ENCODE results near the gene KCNK1. TPM values are rescaled to one million over a fixed set of nuclear protein-coding genes. Genes with fewer than 3 reads are reported as not detected.

The KCNK1 gene
- total RNA-seq, 1 donor from 2014 or later = 9.7 TPM

DNA sequence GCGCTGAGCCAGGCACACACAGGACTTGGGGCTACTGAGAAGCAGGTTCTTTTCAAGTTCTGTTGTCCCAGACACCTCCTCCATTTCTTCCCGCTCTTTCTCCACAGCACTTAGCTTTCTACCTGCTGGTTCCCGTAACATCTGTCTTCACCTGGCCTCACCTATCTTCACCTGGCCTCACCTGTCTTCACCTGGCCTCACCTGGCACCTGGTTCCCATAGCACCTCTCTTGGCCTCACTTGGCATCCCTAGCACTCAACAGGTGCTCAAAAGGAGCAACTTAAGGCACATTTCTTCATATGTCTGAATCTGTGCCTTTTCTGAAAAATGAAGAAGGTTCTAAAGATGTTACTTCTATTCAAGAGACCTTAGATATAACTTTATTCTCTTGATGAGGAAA, 10.4 kb downstream of the KCNK1 start:
- Histone ChIP-seq H3K4me1 (no peaks in the 10 kb centered on the region), H3K36me3 (no peaks in the 10 kb centered on the region), H3K9me3 (no peaks in the 10 kb centered on the region), H3K27me3 (ENCODE audit: low read depth) (no peaks in the 10 kb centered on the region), H3K4me3 (no peak overlapping the region), H3K27ac (no peak overlapping the region)
- ATAC-seq = no peak
- TF ChIP-seq, protein P1, sequence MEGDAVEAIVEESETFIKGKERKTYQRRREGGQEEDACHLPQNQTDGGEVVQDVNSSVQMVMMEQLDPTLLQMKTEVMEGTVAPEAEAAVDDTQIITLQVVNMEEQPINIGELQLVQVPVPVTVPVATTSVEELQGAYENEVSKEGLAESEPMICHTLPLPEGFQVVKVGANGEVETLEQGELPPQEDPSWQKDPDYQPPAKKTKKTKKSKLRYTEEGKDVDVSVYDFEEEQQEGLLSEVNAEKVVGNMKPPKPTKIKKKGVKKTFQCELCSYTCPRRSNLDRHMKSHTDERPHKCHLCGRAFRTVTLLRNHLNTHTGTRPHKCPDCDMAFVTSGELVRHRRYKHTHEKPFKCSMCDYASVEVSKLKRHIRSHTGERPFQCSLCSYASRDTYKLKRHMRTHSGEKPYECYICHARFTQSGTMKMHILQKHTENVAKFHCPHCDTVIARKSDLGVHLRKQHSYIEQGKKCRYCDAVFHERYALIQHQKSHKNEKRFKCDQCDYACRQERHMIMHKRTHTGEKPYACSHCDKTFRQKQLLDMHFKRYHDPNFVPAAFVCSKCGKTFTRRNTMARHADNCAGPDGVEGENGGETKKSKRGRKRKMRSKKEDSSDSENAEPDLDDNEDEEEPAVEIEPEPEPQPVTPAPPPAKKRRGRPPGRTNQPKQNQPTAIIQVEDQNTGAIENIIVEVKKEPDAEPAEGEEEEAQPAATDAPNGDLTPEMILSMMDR (IDR thresholded peaks at IDR 0.05) = no peak
- DNase-seq = no peak
- intact Hi-C loops (cut with DNase I) = no loop called here

DNA sequence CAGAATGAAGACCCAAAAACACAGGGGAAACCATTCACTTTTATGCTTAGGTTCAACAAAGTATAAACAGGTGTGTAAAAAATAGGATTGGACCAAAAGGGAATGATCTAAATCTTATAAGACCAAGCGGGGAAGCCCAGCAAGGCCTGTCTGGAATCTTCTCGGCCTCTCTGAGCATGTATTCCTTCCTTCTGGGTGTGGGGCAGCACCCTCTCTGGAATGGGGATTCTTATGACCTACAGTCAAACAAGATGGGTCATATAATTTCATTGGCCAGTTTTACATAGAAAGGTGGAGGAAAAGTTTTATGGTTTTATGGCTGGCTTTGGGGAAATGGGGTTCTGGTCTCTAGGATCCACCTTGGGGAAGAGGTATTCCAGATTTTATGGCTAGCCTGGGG, 11.2 kb downstream of the KCNK1 start:
- Histone ChIP-seq H3K27ac (no peak overlapping the region), H3K4me1 (no peaks in the 10 kb centered on the region), H3K27me3 (ENCODE audit: low read depth) (no peaks in the 10 kb centered on the region), H3K36me3 (no peaks in the 10 kb centered on the region), H3K9me3 (no peaks in the 10 kb centered on the region), H3K4me3 (no peak overlapping the region)
- intact Hi-C loops (cut with DNase I) = no loop called here
- ATAC-seq (no peak), DNase-seq (no peak)
- TF ChIP-seq, protein P1 (IDR thresholded peaks at IDR 0.05) = no peak

DNA sequence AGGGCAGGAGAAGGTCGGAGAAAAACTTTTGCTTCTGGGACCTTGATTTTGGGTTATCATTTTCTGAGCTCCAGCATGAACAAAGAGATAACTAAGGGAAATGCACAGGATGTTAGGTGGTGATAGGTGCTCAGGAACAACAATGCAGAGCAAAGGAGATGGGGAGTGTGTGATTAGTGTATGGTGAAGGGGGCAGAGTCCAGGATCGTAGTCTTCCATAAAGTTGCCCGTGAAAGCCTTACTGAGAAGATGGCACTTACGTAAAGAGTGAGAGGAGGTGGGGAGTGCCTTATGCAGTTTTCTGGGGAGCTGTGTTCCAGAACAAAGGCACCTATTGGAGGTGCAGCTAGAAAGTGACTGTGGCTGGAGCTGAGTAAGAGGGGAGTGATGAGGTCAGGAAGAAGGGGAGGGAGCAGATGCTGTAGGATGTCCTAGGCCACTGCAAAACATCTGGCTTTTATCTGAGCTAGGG, 11.6 kb downstream of the KCNK1 start:
- no peaks in the 10 kb centered on the region for H3K27me3 ChIP-seq (ENCODE audit: low read depth)
- no peaks in the 10 kb centered on the region for H3K9me3 ChIP-seq
- no peak for ATAC-seq
- H3K27ac ChIP-seq = no peak overlapping the region
- DNase-seq = no peak
- no peak overlapping the region for H3K4me3 ChIP-seq
- TF ChIP-seq, protein P1 (IDR thresholded peaks at IDR 0.05) = no peak
- no peaks in the 10 kb centered on the region for H3K4me1 ChIP-seq
- no peaks in the 10 kb centered on the region for H3K36me3 ChIP-seq
- intact Hi-C loops (cut with DNase I) = no loop called here

DNA sequence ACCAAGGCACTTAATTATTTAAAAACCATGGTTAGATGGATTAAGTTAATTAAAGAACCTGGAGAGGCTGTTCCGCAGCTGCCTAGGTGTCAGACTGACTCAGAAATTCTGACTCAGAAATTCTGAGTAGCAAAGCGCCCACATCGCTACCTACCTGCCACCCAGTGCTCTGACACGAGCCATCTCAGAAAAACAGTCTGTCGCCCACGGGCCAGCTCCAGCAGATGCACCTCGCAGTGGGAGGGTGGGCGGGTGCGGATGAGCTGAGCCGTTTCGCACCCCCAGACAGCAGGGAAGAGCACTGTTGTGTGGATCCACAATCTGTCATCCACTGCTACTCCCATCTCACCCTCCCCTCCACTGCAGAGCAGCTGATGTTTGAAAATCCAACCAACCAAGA, 13.5 kb downstream of the KCNK1 start:
- H3K9me3 ChIP-seq = no peaks in the 10 kb centered on the region
- no peak overlapping the region for H3K27ac ChIP-seq
- ATAC-seq = no peak
- H3K36me3 ChIP-seq = no peaks in the 10 kb centered on the region
- no peaks in the 10 kb centered on the region for H3K27me3 ChIP-seq (ENCODE audit: low read depth)
- TF ChIP-seq, protein P1 (IDR thresholded peaks at IDR 0.05) = no peak
- no peak overlapping the region for H3K4me3 ChIP-seq
- intact Hi-C loops (cut with DNase I) = no loop called here
- H3K4me1 ChIP-seq = no peaks in the 10 kb centered on the region
- DNase-seq = no peak

DNA sequence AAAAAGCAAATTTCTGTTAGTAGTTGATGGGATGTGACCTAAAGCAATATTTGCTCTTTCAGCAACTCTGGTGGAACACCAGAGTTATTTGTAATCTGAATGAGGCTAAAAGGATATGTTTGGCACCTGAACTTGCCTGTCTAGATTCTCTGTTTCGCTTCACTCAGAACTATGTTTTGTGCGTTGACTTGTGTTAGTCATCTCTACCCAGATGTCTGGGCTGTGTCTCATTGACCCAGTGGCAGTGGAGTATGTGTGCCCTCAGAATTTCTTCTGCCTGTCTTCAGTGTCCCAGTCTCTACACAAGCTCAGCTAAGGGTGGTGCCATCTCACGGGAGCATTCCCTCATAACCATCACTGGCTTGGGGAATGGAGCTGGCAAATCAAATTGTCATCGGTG, 13.9 kb downstream of the KCNK1 start:
- no peaks in the 10 kb centered on the region for H3K27me3 ChIP-seq (ENCODE audit: low read depth)
- TF ChIP-seq, protein P1 (IDR thresholded peaks at IDR 0.05) = no peak
- H3K27ac ChIP-seq = no peak overlapping the region
- no peaks in the 10 kb centered on the region for H3K36me3 ChIP-seq
- H3K4me1 ChIP-seq = no peaks in the 10 kb centered on the region
- no peaks in the 10 kb centered on the region for H3K9me3 ChIP-seq
- DNase-seq (no peak), ATAC-seq (no peak)
- H3K4me3 ChIP-seq = no peak overlapping the region
- intact Hi-C loops (cut with DNase I) = no loop called here

Data from lower lobe of right lung (tissue), 2 donors.